NCI-H146 treated with DMSO at 0.1 percent for 48 hours (cell line): ENCODE measurements around the gene MRPL34.

Source experiments
- DNase-seq: peaks from one replicate; lab custom pipeline; 2025; ENCODE audit not compliant: unreplicated experiment; lab: John Stamatoyannopoulos, UW

Gene MRPL34

DNA sequence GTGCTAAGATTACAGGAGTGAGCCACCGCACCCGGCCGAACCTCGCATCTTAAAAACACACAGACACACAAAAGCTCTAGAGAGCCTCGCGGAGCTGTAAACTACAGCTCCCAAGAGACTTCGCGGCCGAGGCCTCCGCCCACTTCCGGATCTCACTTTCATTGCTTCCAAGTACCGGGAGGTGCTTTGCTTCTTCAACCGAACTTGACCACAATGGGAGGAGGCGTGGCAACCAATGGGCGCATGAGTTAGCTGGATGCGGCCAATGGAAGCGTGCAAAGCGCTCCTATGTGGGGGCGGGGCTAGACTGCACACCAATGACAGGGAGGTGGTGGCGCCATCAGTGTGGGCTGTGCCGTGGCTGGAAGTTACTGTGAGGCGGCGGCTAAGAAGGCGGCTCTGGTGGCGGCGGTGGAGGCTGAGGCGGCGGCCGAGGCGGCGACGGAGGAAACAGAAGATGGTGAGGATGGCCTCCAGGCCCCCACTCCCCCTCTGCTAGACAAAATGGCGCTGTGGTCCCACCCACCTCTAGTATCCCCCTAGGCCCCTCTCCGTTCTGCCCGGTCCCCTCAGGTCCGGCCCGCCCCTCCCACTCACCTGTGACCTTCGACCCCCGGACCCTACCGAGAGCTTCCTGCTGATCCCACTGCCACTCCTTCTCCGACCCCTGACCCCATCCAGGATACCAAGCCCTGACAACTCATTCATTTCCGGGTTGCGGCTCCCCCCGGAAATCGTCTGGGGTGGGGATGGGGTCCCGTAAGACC is 3.7 kb downstream of the MRPL34 start, which contains the start of gene DDA1:
DDA1 (plus strand) TSS at position 366 of the 767 bp plus-strand sequence; CDS start at position 458, 92 bp downstream.
- peak; percentile 99 for DNase-seq

DNA sequence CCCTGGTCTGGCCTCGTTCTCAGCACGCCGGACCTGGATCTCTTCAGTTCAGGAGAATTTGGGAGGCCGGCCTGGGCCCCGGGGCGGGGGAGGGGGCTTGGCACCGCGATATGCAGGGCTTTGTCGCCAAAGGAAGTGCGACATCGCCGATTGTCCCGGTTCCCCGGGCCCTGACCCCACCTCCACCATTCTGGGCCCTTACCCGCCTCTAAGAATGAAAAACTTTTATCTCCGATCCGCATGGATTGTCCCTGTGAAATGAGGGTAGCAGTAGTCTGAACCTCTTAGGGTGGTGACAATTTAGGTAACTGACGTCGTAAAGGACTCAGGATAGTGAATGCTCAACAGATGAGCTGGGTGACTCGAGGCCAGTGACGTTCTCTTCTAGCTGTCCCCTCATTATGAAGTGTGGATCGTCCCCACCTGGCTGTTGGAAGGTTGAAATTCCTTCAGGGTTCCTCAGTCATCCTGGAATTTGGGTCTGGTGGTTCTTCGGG is 4.3 kb downstream of the MRPL34 start:
- no peak for DNase-seq

DNA sequence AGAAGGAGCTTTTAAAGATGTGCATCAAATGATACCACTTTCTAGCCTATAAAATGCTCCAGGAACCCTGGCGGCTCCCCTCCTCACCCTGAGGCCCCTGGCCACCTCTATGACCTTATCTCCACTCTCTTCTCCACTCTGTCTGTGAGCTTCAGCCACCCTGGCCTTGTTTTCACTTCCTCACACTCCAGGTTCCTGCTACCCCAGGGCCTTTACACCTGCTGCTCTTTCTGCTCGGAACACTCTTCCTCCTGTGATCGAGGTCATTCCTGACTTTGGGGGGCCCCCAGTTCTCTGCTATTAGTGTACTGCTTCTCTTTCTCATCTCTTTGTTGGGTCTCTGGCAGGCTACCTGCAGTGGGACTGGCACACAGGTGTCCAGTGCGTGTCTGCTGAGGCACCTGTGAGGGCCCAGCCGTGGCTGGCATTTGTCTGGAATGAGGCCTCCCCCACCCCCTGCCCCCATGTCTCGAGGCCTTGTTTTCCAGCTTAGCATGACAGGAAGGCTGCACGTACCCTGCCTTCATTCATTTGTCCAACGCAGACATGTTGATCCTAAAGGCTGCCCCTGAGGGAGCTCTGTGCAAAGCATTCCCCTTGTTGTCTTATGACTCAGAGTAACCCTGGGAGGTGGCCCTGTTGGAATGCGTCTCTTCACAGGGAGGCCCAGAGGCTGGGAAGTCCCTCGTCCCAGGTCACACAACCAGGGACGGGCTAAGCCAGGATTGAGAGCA is 6.0 kb downstream of the MRPL34 start:
- no peak for DNase-seq

DNA sequence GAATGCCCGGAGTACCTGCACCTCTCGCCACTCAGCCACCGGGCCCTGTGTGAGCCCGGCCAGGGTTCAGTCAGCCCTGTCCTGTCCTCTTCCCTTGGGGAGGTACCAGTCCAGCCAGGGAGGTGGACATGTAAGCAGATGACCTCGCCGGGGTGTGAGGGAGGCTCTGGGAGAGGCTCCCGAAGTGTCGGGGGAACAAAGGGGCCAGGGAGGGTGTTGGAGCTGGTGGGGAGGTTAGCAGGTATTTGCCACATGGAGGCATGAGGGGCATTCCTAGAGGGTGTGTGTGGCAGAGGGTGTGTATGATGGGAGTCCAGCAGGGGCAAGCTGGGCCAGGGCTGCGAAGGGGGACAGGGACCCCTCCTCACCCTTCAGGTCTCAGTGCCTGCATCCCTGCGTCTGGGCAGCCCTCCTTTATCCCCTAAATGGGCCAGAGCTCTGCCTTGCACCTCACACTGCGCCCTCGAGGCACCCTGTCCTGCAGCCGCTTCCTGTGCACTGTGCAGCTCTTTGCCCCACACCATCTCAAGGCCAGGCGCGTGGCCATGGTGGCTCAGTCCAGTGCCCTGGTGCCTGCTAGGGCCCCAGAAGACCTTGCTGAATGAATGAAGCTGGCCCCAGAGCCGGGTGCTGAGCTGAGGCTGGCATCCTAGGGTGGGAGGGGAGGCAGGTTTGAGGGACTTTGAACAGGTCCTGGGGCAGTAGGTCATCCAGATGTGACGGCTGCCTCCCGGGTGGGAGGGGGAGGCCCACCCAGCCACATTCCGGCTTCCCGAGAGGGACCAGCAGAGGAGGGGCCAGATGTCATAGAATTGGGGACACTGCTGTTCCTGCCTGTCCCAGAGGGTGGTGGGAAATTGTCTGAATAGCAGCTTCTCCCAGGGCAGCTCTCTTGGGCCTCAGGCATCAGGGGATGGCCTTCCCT is 6.8 kb downstream of the MRPL34 start:
- DNase-seq: no peak

DNA sequence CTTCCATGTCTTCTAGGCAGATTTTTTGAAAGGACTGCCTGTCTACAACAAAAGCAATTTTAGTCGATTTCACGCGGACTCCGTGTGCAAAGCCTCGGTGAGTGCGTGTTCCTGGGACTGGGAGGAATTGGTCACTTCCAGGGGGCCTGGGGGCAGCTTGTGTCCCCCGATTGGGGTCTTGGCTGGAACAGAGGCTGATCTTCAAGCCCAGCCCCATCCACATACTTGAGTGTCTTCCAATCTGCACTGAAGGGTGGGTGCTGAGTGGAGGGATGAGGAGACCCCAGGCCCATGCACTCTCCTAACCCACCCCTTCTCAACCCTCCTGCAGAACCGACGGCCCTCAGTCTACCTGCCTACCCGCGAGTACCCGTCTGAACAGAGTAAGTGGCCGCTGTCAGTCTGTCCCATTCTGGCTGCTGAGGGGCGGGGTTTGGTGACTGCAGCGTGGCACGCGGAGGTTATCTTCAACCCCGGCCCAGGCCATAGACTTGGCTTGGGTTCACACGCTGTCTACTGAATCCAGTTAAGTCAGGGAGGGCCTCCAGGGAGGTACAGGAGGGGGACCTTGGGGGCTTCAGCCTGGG is 8.4 kb downstream of the MRPL34 start:
- DNase-seq: no peak

DNA sequence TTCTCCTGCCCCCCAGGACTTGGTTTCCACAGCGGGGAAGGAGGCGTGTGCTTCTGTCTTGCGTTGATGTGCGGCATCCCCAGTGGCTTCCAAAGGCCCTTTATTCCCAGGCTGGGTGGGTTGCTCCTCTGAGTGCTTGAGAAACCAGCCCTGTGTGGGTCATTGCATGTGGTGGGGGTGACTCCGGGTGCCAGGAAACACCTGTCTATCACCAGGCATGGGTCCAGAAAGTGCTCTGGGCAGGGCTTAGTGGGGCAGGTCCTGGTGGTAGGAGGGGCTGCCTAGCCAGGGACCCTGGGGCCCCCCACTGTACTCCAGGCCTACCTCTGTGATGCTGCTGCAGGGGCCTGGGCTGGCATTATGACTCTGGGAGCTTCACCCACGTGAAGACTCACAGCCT is 13.3 kb downstream of the MRPL34 start:
- DNase-seq: no peak

DNA sequence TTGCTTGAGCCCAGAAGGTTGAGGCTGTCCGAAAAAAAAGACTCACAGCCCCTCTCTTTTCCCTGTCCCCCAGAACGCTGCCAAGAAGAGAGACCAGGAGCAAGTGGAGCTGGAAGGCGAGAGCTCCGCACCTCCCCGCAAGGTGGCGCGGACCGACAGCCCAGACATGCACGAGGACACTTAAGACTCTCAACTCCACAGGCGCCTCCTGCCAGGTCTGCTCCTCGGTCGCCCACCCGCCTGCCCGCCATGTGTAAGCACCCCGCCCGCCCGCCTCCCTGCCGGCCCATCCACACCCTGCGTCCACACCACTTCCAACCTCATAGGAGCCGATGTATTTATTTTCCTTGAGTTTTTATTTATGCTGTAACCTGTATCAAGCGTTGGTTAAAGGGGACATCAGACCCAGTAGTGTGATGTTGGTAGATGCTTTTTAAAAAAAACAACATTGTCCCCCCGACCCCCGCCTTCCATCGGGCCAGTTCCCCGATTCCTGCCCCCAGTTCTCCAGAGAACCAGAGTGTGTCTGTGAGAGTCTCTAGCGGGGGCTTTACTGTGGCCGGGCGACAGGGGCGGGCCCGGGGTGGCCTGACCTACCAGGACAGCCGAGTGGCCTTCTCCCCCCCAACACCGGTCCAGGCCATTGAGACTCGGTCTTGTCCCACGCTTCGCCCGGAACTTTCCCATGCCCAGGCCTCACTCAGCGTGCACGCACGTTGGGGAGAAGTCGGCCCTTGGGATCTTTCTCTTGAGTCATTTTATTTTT is 14.0 kb downstream of the MRPL34 start:
- DNase-seq: no peak

DNA sequence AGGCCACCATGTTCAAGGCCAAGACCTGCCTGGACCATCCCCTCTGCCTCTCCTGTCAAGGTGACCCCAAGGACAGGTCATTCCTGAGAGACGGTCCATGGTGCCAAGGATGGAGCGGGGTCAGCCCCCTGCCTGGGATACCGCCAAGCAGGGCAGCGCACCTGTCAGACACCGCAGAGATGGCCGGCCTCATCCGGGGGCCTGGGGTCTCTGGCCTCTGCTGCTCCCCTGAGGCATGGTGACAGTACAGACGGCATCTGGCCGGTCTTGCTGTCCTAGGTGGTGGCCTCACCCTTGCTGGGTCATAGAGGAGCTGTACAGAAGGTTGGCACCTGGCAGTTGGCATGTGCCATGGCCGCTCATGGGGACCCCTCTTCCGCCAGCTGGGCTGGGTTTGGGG is 14.8 kb downstream of the MRPL34 start:
- DNase-seq: no peak

DNA sequence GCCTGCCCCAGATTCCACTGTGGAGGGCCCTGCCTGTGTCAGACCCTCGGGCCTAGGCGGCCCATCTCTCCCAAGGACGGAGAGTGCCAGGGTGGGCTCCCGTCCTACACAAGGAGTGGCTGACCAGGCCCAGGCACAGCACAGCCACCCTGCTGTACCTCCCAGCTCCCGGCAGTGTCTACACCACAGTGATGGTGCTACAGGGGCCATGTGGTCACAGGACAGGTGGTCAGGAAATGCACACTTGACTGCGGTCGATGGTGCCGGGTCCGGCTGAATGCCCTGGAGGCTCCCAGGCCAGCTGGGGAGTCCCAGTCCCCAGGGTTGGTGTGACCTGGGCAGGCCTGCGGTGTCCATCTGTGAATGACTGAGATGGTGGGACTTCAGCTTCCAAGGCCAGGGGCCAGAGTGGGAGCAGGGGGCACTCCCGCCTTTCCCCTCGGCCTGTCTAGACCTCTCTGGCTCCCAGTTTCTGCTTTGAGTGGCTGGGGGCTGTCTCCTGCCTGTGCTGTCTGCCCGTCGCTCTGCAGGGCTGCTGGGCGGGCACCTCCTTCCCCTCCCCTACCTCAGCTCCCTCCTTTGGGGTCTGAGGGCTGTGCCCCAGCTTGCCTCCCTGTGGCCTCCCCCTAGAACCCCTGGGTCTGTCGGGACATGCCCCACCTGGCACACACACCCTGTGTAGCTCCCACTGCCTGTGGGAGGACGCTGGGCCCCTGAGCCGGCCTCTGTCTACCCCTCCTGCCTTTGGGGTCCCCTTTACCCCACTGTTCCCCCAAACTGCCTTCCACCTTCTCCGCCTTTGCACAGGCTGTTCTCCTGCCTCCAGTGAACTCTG is 16.2 kb downstream of the MRPL34 start:
- DNase-seq: no peak

DNA sequence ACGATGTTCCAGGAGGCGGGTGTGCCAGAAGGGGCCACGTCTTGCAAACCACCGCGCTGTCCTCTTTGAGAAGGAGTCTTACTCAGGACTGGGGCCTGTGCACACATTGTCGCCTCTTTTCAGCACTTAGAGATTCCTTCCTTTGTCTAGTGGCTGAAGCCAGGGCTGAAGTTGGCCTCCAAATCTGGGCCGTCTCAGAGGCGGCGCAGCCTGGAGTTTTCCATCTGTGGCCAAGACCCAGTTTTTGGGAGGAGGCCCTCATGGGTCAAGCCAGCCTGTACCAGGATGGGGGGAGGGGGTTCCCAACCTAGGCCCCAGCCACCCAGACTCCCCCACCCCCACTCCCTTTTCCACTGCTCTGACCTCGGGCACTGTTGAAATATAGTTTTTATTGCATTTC is 17.2 kb downstream of the MRPL34 start:
- DNase-seq: no peak

DNA sequence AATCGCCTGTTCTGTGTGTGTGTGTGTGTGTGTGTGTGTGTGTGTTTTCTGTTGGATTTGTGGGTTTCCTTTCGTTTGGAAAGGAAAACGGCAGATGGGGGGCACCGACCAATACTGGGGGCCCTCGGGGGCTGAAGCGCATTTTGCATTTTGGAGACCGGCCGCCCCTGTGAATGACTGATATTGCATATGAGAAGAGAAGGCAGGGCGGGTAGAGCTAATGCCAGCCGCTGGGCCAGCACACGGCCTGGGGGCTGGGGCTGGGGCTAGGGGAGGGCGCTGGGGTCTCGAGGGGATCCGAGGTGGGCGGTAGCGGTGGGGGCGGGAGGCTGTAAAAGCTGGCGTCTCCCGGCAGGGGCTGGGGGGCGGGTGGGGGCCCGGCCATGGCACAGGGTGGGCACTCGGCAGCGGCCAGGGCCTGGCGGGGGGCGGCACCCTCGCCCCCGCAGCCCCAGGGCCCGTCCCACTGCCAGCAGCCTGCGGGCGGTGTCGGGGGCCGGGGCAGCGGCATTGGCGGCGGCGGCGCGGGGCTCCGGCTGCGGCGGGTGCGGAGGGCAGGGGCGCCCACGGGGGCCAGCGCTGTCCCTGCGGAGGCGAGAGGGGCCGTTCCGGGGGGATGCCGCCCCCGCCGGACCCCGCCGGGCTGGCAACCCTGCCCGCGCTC is 17.8 kb downstream of the MRPL34 start:
- no peak for DNase-seq

DNA sequence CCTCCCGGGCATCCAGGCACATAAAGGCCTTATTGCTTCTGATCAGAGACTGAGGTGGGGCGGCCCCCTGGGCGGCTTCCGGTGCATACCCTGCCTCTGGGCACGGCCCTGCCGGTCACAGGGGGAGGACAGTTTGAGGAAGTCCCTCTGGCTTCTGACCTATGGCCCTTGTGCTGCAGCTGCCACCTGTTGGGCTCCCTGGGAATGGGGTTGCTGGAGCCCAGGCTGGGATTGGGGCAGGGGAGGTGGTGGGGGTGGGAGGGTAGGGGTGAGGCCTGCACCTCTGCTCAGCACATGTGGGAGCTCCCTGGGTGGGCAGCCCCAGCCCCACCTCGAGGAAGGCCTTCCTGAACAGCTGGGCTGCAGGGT is 18.3 kb downstream of the MRPL34 start:
- no peak for DNase-seq

DNA sequence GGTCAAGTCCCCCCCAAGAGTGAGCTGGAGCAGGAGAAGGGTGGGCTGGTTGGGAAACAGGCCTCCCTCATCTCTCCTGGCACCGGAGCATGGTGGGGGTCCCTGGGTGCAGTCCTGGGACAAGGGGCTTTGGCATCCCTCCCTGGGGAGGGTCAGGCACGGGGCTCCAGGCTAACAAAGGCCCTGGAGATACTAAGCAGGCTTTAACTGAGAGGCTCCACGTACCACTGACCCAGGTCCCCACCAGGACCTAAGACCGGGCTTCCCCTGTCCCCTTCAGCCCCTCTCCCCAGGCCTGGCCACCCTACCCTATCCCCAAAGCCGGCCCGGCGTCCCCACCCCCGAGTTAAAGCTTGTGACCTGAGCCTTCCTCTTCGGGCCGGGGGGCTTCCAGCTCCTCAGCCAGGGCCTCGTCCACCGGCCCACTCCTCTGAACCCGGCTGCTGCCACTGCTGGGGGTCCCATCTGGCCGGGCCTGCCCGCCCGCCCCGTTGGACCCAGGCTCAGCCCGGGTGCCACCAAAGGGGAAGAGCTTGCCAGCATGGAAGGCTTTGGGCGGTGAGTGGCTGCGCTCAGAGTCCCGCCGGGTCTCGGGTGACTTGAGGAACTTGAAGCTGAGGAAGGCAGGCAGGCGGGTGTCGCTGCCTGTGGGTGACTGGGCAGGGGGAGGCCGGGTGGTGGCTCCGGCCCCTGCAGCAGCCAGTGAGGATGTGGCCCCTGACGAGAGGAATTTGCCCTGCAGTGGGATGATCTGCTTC is 18.9 kb downstream of the MRPL34 start:
- DNase-seq: no peak

DNA sequence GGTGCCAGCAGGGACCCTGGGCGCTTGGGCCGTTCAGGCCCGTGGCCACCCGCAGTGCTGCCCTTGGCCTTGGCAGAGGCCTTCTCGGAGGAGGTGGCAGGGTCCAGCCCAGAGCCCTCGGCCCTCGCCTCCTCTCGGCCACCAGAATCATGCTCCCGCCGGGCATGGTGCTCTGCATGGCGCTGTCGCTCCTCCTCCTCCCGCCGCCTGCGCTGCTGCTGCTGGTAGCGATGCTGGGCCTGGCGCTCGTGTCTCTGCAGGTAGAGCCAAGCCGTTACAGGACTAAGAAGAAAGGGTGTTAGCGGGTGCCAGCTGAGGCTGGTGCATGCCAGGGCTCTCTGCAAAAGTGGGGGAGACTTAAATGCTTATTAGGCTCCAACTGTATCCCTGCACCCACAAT is 19.5 kb downstream of the MRPL34 start:
- no peak for DNase-seq

DNA sequence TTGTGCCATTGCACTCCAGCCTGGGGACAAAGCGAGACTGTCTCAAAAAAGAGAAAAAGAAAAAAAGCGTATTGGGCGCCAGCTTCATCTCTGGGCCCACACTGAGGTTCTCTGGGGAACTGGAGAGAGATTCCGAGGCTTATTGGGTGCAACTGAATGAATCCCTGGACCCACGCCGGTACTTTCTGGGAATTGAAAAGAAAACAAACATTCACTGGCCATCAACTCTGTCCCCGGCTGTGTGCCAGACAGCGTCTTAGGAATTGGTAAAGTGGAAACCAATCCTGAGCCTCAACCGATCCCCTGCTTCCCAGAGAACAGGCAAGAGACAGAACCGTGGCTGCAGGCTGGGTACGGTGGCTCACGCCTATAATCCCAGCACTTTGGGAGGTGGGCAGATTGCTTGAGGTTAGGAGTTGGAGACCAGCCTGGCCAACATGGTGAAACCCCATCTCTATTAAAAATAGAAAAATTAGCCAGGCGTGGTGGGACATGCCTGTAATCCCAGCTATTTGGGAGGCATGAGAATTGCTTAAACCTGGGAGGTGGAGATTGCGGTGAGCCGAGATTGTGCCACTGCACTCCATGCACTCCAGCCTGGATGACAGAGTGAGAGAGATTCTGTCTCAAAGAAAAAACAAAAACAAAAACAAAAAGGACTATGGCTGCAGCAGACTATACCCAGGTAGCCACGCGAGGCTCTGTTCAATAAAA is 20.4 kb downstream of the MRPL34 start:
- no peak for DNase-seq

DNA sequence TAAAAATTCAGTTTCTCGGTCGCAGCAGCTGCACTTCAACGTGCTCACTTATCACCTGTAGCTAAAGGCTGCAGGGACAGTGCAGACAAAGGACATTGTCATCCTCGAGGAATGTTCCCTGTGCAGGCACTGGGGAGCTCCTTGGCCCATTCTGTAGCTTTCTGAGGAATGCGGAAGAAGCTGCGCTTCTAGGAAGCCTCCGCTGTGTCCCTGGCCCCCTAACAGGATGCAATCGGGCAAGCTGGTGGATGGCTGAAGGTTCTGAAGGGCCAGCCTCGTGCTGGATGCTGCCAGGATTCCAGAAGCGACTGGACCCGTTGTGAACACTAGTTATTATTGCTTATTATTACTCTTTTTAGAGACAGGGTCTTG is 20.9 kb downstream of the MRPL34 start:
- DNase-seq: no peak

DNA sequence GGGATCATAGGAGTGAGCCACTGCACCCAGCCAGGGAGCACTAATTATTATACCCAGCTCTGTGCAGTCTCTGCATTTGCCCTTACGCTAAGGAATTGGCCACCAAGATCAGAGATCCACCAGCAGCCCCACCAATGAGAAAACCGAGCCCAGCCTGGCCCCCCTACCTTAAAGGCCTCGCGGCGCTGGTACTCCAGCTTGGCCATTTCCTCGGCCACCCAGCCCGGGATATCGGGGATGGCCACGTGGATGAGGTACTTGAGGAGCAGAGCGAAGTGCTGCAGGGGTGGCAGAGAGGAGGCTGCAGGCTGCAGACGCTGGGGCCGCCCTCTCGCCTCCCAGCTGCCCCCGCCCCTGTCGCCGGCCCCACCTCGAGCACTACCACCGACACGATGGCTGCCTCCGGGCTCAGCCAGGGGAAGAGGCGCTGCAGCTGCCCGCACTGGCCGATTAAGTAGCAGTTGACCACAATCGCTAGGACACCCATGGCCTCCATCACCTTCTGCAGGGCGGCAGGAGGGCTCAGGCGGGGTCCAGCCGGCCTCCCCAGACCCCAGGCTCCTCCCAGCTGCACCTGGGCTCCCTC is 21.5 kb downstream of the MRPL34 start:
- DNase-seq: peak; percentile 67
